IMR-90 (cell line): Measurements from ENCODE around the gene CHCT1. TPM values are rescaled to one million over a fixed set of nuclear protein-coding genes. Genes with fewer than 3 reads are reported as not detected.

Source experiments
- ATAC-seq: fragments of 200-7000 bp; cut with Tn5 transposase; 2 replicates; pipeline ENCODE4 v1.9.1; 2020; ENCODE audit warnings: low read depth, mild to moderate bottlenecking, moderate library complexity
- BruUV-seq: library from RNA; stranded (reverse); fragments of 400-500 nt; replicated peaks from 2 replicates; lab custom pipeline; 2021; lab: Mats Ljungman, UMichigan
- CTCF ChIA-PET: fragments of 300-600 bp; formaldehyde crosslinking; extraction: SDS; loops from one replicate; lab custom pipeline; 2021; ENCODE audit warnings: antibody characterized with exemption; lab: Yijun Ruan, JAX
- POLR2A ChIA-PET: fragments of 300-600 bp; sonication (Branson Sonifier 250); formaldehyde crosslinking; loops from one replicate; lab custom pipeline; 2022; ENCODE audit warnings: antibody characterized with exemption; ENCODE audit not compliant: unreplicated experiment; lab: Charles Lee
- DNase-seq: peaks from one replicate; pipeline ENCODE4 v3.0.0; 2013
- H2AFZ ChIP-seq: replicated peaks from 2 replicates; pipeline ENCODE3; 2013; ENCODE audit warnings: low read length, mild to moderate bottlenecking; ENCODE audit not compliant: poor library complexity
- H2AK5ac ChIP-seq: 2 replicates; pipeline ENCODE4 v1.6.1; 2013; ENCODE audit warnings: low read depth, low read length, inconsistent platforms
- H2AK9ac ChIP-seq: replicated peaks from 2 replicates; pipeline ENCODE3; 2013; ENCODE audit warnings: mild to moderate bottlenecking, low read depth, low read length, moderate library complexity; ENCODE audit not compliant: poor library complexity
- H2BK120ac ChIP-seq: 2 replicates; pipeline ENCODE4 v1.6.1; 2013; ENCODE audit warnings: low read depth, low read length, inconsistent platforms
- H2BK15ac ChIP-seq: 3 replicates; pipeline ENCODE4 v1.6.1; 2013; ENCODE audit warnings: low read depth, low read length, inconsistent platforms
- H2BK20ac ChIP-seq: 2 replicates; pipeline ENCODE4 v1.6.1; 2013; ENCODE audit warnings: low read depth, mild to moderate bottlenecking, inconsistent platforms, low read length, moderate library complexity
- H2BK5ac ChIP-seq: 2 replicates; pipeline ENCODE4 v1.6.1; 2013; ENCODE audit warnings: mild to moderate bottlenecking, low read depth, low read length, inconsistent platforms; ENCODE audit not compliant: poor library complexity, severe bottlenecking
- H3K14ac ChIP-seq: replicated peaks from 2 replicates; pipeline ENCODE4 v1.6.1; 2013; ENCODE audit warnings: low read depth, low read length, inconsistent platforms
- H3K18ac ChIP-seq: 2 replicates; pipeline ENCODE4 v1.6.1; 2013; ENCODE audit warnings: low read depth, low read length, control low read depth
- H3K23ac ChIP-seq: 2 replicates; pipeline ENCODE4 v1.6.1; 2013; ENCODE audit warnings: low read depth, low read length, inconsistent platforms
- H3K27ac ChIP-seq: 2 replicates; pipeline ENCODE4 v1.5.1; 2013; ENCODE audit warnings: mild to moderate bottlenecking, control low read depth, low read length; ENCODE audit not compliant: insufficient read depth
- H3K27me3 ChIP-seq: 2 replicates; pipeline ENCODE4 v1.6.1; 2013; ENCODE audit warnings: low read length; ENCODE audit not compliant: control insufficient read depth, insufficient read depth
- H3K36me3 ChIP-seq: 2 replicates; pipeline ENCODE4 v1.6.1; 2013; ENCODE audit warnings: low read length, mixed read lengths; ENCODE audit not compliant: control insufficient read depth, insufficient read depth
- H3K4ac ChIP-seq: 2 replicates; pipeline ENCODE4 v1.6.1; 2013; ENCODE audit warnings: low read depth, low read length, inconsistent platforms
- H3K4me1 ChIP-seq: 2 replicates; pipeline ENCODE4 v1.6.1; 2013; ENCODE audit warnings: low read length, mixed read lengths; ENCODE audit not compliant: control insufficient read depth, insufficient read depth
- H3K4me2 ChIP-seq: 2 replicates; pipeline ENCODE4 v1.6.1; 2013; ENCODE audit warnings: low read depth, mild to moderate bottlenecking, control low read depth, low read length, moderate library complexity
- H3K4me3 ChIP-seq: 2 replicates; pipeline ENCODE4 v1.5.1; 2013; ENCODE audit warnings: low read depth, mild to moderate bottlenecking, control low read depth, low read length, moderate library complexity; ENCODE audit not compliant: insufficient read depth
- H3K56ac ChIP-seq: 2 replicates; pipeline ENCODE4 v1.6.1; 2013; ENCODE audit warnings: low read length, inconsistent platforms; ENCODE audit not compliant: insufficient read depth; ENCODE audit errors: extremely low read depth
- H3K79me1 ChIP-seq, 2 experiments: 2 replicates each; pipeline ENCODE4 v1.6.1; 2013; ENCODE audit warnings: low read length in 2 of 2, inconsistent platforms in 1 of 2, low read depth in 1 of 2
- H3K9ac ChIP-seq: 2 replicates; pipeline ENCODE4 v1.6.1; 2013; ENCODE audit warnings: low read depth, low read length, control low read depth
- H3K9me1 ChIP-seq: 2 replicates; pipeline ENCODE4 v1.6.1; 2013; ENCODE audit warnings: low read length, inconsistent platforms; ENCODE audit not compliant: insufficient read depth
- H3K9me3 ChIP-seq: 2 replicates; pipeline ENCODE4 v1.6.1; 2013; ENCODE audit warnings: low read length; ENCODE audit not compliant: control insufficient read depth, insufficient read depth
- H4K20me1 ChIP-seq: 2 replicates; pipeline ENCODE4 v1.6.1; 2013; ENCODE audit warnings: low read length, inconsistent platforms; ENCODE audit not compliant: insufficient read depth
- H4K5ac ChIP-seq: 2 replicates; pipeline ENCODE4 v1.6.1; 2013; ENCODE audit warnings: mild to moderate bottlenecking, low read depth, low read length, control low read depth
- H4K8ac ChIP-seq, 2 experiments: 2 replicates each; pipeline ENCODE4 v1.6.1; 2013; ENCODE audit warnings: low read depth in 2 of 2, low read length in 2 of 2, control low read depth in 1 of 2, inconsistent platforms in 1 of 2
- H4K91ac ChIP-seq: 2 replicates; pipeline ENCODE4 v1.6.1; 2013; ENCODE audit warnings: low read depth, low read length, inconsistent platforms; ENCODE audit not compliant: insufficient read depth
- BHLHE40 ChIP-seq: fragments of 150-350 bp; IDR thresholded peaks from 2 replicates; pipeline ENCODE4 v1.6.1; 2016; ENCODE audit warnings: mild to moderate bottlenecking, low read depth, low read length
- CEBPB ChIP-seq: IDR thresholded peaks from 2 replicates; pipeline ENCODE4 v1.6.1; 2012; ENCODE audit warnings: low read depth, low read length, improper control_type of control experiment
- CTCF ChIP-seq: conservative IDR thresholded peaks from 2 replicates; pipeline ENCODE4 v1.5.1; 2012; ENCODE audit warnings: mild to moderate bottlenecking, low read depth, low read length, improper control_type of control experiment
- FOS ChIP-seq: fragments of 150-350 bp; IDR thresholded peaks from 2 replicates; pipeline ENCODE4 v1.6.1; 2016; ENCODE audit warnings: low read depth, low read length
- MAZ ChIP-seq: IDR thresholded peaks from 2 replicates; pipeline ENCODE4 v1.6.1; 2012; ENCODE audit warnings: low read depth, mild to moderate bottlenecking, low read length, improper control_type of control experiment, moderate library complexity, borderline replicate concordance
- NFE2L2 ChIP-seq: fragments of 150-350 bp; IDR thresholded peaks from 2 replicates; pipeline ENCODE4 v1.6.1; 2016; ENCODE audit warnings: low read depth, mild to moderate bottlenecking, low read length
- POLR2A ChIP-seq: IDR thresholded peaks from 2 replicates; pipeline ENCODE4 v1.6.1; 2012; ENCODE audit warnings: mild to moderate bottlenecking, low read depth, low read length
- RAD21 ChIP-seq: IDR thresholded peaks from 2 replicates; pipeline ENCODE4 v1.6.1; 2012; ENCODE audit warnings: low read length, improper control_type of control experiment
- RFX5 ChIP-seq: IDR thresholded peaks from 2 replicates; pipeline ENCODE4 v1.8.0; 2012; ENCODE audit warnings: low read depth, mild to moderate bottlenecking, low read length, moderate library complexity
- SMC3 ChIP-seq: fragments of 150-350 bp; IDR thresholded peaks from 2 replicates; pipeline ENCODE4 v1.6.1; 2016; ENCODE audit warnings: low read depth, mild to moderate bottlenecking, antibody characterized with exemption, low read length, moderate library complexity
- USF2 ChIP-seq: fragments of 150-350 bp; IDR thresholded peaks from 2 replicates; pipeline ENCODE4 v1.6.1; 2017; ENCODE audit warnings: mild to moderate bottlenecking, antibody characterized with exemption, low read length, low read depth
- WGBS, 2 experiments: methylation state at CpG; one replicate each; pipeline versions ENCODE4 v1.1.5 to v1.1.7; 2013; ENCODE audit warnings: missing lambda C conversion rate in 2 of 2; ENCODE audit not compliant: insufficient read length in 1 of 2; ENCODE audit errors: extremely low coverage in 2 of 2; 5-methylcytosine and 5-hydroxymethylcytosine counted together
- dilution Hi-C: fragments of 300-500 bp; cut with HindIII; formaldehyde crosslinking; loops from one replicate; pipeline ENCODE4 v1.14.3; 2018; ENCODE audit warnings: low sequenced_read_pairs; ENCODE audit not compliant: unreplicated experiment
- in situ Hi-C: fragments of 300-500 bp; cut with MboI; formaldehyde crosslinking; loops from 3 replicates; pipeline ENCODE4 v1.14.3; 2019; ENCODE audit warnings: low sequenced_read_pairs, inconsistent platforms, mixed read lengths
- intact Hi-C: fragments of 100-400 bp; cut with micrococcal nuclease; formaldehyde crosslinking; loops from 2 replicates; pipeline ENCODE4 v1.10.0; 2022
- polyA plus RNA-seq, 3 experiments: library from polyadenylated mRNA; depleted of rRNA; stranded (reverse); fragments of >200 nt; gene quantifications; 2 replicates each; pipeline ENCODE4 v1.2.3, GENCODE V29; 2012; ENCODE audit warnings: low replicate concordance in 1 of 3
- total RNA-seq: library from RNA; depleted of rRNA; stranded (reverse); fragments of >200 nt; gene quantifications from 2 replicates; pipeline ENCODE4 v1.2.3, GENCODE V29; 2012
- TF ChIP-seq, protein P1 (sequence below): fragments of 150-350 bp; IDR thresholded peaks from 2 replicates; pipeline ENCODE4 v1.6.1; 2016; ENCODE audit warnings: low read depth, mild to moderate bottlenecking, low read length, moderate library complexity, borderline replicate concordance

Gene CHCT1
- total and polyA plus RNA-seq, 2 of the 4 experiments (the other 2 are of a cell fraction): not detected

DNA sequence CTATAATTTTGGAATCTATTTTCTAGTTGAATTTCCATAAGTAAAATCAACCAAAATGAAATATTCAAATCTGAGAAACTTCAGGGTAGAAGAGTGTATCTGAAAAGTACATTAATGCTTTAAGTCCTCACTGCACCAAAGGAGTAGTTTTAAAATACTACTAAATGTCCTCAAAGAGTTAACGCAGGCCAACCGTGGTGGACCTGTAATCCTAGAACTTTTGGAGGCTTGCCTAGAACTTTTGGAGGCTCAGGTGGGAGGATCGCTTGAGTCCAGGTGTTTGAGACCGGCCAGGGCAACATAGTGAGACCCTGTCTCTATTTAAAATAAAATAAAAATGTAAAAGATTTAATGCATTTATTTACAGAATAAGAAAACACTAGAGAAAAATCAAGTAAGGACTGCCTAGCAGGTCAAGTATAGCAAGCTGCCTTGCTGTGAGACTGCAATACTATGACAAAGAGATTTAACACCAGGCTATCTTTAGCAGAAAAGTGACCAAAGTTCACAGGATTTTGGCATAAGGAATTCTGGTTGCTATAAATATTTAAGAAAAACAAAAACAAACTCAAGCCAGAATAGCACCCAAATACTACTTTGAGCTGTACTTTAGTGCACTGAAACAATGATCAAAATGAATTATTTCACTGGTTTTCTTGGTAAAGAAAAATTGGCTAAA lies 41.0 kb downstream of the CHCT1 start:
- in situ Hi-C loops: no loop called here

More for the DNA sequence above, 41.0 kb downstream of the CHCT1 start:
- H3K18ac ChIP-seq: no peak overlapping the region
- no peak overlapping the region for H2BK120ac ChIP-seq
- H2AK9ac ChIP-seq: no peak overlapping the region
- no peak overlapping the region for H3K27ac ChIP-seq
- no peak overlapping the region for H4K5ac ChIP-seq
- no peak overlapping the region for H3K4me2 ChIP-seq
- no peak overlapping the region for H3K4ac ChIP-seq
- H4K8ac ChIP-seq: no peak overlapping the region
- H4K20me1 ChIP-seq: no peaks in the 10 kb centered on the region
- no peak for ATAC-seq
- dilution Hi-C loops: no loop called here
- H3K36me3 ChIP-seq: peaks cover 43% of the 10 kb centered on the region
- no peak overlapping the region for H2BK20ac ChIP-seq
- H4K91ac ChIP-seq: no peak overlapping the region
- H2BK15ac ChIP-seq: no peak overlapping the region
- WGBS, 2 experiments: no CpG with 5 or more reads among the region's 4 CpGs
- H3K9ac ChIP-seq: no peak overlapping the region
- intact Hi-C loops: no loop called here
- ChIA-PET POLR2A (no interaction called here), CTCF (interaction anchor here (0.7 kb wide), 1 partner anchor 8 kb away, joined by 3 read pairs; no protein-coding TSS in a partner anchor)
- no peak overlapping the region for H3K4me3 ChIP-seq
- DNase-seq: no peak
- H2AFZ ChIP-seq: no peak overlapping the region
- H3K9me3 ChIP-seq: no peaks in the 10 kb centered on the region
- no peak overlapping the region for H2BK5ac ChIP-seq
- no peak overlapping the region for H3K14ac ChIP-seq
- no peak for TF ChIP-seq FOS
- TF ChIP-seq CEBPB: no peak
- TF ChIP-seq USF2: no peak
- no peak for TF ChIP-seq NFE2L2
- no peak for TF ChIP-seq BHLHE40
- TF ChIP-seq RAD21: no peak
- no peak for TF ChIP-seq RFX5
- TF ChIP-seq, protein P1, sequence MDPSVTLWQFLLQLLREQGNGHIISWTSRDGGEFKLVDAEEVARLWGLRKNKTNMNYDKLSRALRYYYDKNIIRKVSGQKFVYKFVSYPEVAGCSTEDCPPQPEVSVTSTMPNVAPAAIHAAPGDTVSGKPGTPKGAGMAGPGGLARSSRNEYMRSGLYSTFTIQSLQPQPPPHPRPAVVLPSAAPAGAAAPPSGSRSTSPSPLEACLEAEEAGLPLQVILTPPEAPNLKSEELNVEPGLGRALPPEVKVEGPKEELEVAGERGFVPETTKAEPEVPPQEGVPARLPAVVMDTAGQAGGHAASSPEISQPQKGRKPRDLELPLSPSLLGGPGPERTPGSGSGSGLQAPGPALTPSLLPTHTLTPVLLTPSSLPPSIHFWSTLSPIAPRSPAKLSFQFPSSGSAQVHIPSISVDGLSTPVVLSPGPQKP: no peak
- TF ChIP-seq CTCF: no peak
- no peak for TF ChIP-seq MAZ
- TF ChIP-seq SMC3: no peak
- no peak for TF ChIP-seq POLR2A
- BruUV-seq: no TSS peak
- H3K23ac ChIP-seq: no peak overlapping the region
- peaks cover 3% of the 10 kb centered on the region; the same call in 1 of the 2 replicates for H3K4me1 ChIP-seq
- H3K9me1 ChIP-seq: no peaks in the 10 kb centered on the region
- H3K56ac ChIP-seq: no peak overlapping the region
- peaks cover 26 to 39% of the 10 kb centered on the region in 2 experiments for H3K79me1 ChIP-seq
- H3K27me3 ChIP-seq: no peaks in the 10 kb centered on the region
- no peak overlapping the region for H2AK5ac ChIP-seq
